ENCODE results near the gene VPS13C.

Gene VPS13C

GRCh38 chr15:62060113-62060895 lies at the start of gene VPS13C:
VPS13C (minus strand) TSS chr15:62060447; CDS start chr15:62060374, 73 bp downstream.
- peak; percentile 74 for DNase-seq

- no peak for DNase-seq
These were observed 49.2 kb upstream of the VPS13C start for GRCh38 chr15:62109437-62109836.

GRCh38 chr15:62108411-62108810 lies 48.2 kb upstream of the VPS13C start:
- DNase-seq: no peak

- DNase-seq: no peak
These were observed 47.4 kb upstream of the VPS13C start for GRCh38 chr15:62107571-62108121.

GRCh38 chr15:62106096-62106495 lies 45.8 kb upstream of the VPS13C start:
- DNase-seq: no peak

GRCh38 chr15:62105266-62105665 lies 45.0 kb upstream of the VPS13C start:
- DNase-seq: no peak

- DNase-seq: no peak
These were observed 44.6 kb upstream of the VPS13C start for GRCh38 chr15:62104846-62105245.

- DNase-seq: no peak
These were observed 44.2 kb upstream of the VPS13C start for GRCh38 chr15:62104401-62104800.

- DNase-seq: no peak
These were observed 43.2 kb upstream of the VPS13C start for GRCh38 chr15:62103431-62103830.

GRCh38 chr15:62099094-62099601 lies 38.9 kb upstream of the VPS13C start:
- no peak for DNase-seq

- no peak for DNase-seq
These were observed 34.1 kb upstream of the VPS13C start for GRCh38 chr15:62094388-62094787.

GRCh38 chr15:62093809-62094208 lies 33.6 kb upstream of the VPS13C start:
- no peak for DNase-seq

GRCh38 chr15:62090988-62091387 lies 30.7 kb upstream of the VPS13C start:
- DNase-seq: no peak

- no peak for DNase-seq
These were observed 29.4 kb upstream of the VPS13C start for GRCh38 chr15:62089616-62090015.

- no peak for DNase-seq
These were observed 28.1 kb upstream of the VPS13C start for GRCh38 chr15:62088353-62088693.

- no peak for DNase-seq
These were observed 27.6 kb upstream of the VPS13C start for GRCh38 chr15:62087671-62088352.

- no peak for DNase-seq
These were observed 25.5 kb upstream of the VPS13C start for GRCh38 chr15:62085740-62086139.

GRCh38 chr15:62083194-62084154 lies 23.2 kb upstream of the VPS13C start:
- DNase-seq: no peak

GRCh38 chr15:62079594-62079993 lies 19.3 kb upstream of the VPS13C start:
- no peak for DNase-seq

GRCh38 chr15:62075595-62076277 lies 15.5 kb upstream of the VPS13C start:
- no peak for DNase-seq

GRCh38 chr15:62071711-62072308 lies 11.6 kb upstream of the VPS13C start:
- DNase-seq: no peak

- DNase-seq: no peak
These were observed 9.3 kb upstream of the VPS13C start for GRCh38 chr15:62069551-62069950.
